ENCODE data around the gene ZNF610. TPM values are rescaled to one million over a fixed set of nuclear protein-coding genes. Genes with fewer than 3 reads are reported as not detected.
"Not testable (repeated sequence)": the region's sequence is repeated elsewhere in the genome, so short reads cannot be mapped to it uniquely, and the experiment has no call there.

The ZNF610 gene
- total and polyA plus RNA-seq, 2 donors: 3.4 to 5.3 TPM

DNA sequence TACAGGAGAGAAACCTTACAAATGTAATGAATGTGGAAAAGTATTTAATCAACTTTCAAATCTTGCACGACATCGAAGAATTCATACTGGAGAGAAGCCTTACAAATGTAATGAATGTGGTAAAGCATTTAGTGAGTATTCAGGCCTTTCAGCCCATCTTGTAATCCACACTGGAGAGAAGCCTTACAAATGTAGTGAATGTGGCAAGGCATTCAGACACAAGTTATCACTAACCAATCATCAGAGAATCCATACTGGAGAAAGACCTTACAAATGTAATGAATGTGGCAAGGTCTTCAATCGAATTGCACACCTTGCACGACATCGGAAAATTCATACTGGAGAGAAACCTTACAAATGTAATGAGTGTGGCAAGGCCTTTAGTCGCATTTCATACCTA, 13.6 kb upstream of the ZNF610 start:
- Histone ChIP-seq H3K27ac (ENCODE audit: low read depth in 1 of 2, low read length in 1 of 2) (no peak overlapping the region), H3K9me3 (ENCODE audit: control insufficient read depth in 2 of 2, insufficient read depth in 1 of 2, low read length in 1 of 2) (peaks cover 17 to 30% of the 10 kb centered on the region in 2 donors), H3K4me1 (ENCODE audit: control insufficient read depth in 2 of 2, insufficient read depth in 2 of 2, low read length in 2 of 2) (no peaks in the 10 kb centered on the region), H3K27me3 (ENCODE audit: control insufficient read depth in 2 of 2, insufficient read depth in 1 of 2, low read length in 1 of 2) (no peaks in the 10 kb centered on the region), H3K36me3 (ENCODE audit: control insufficient read depth in 2 of 2, insufficient read depth in 2 of 2, low read length in 1 of 2) (peaks cover 39 to 41% of the 10 kb centered on the region in 2 donors), H3K4me3 (ENCODE audit: low read length in 2 of 2) (no peak overlapping the region)
- DNase-seq (ENCODE audit: low read depth in 6 of 9, low spot score in 9 of 9): no peak
- 99% methylated on average over 6 of the region's 6 CpGs for WGBS

DNA sequence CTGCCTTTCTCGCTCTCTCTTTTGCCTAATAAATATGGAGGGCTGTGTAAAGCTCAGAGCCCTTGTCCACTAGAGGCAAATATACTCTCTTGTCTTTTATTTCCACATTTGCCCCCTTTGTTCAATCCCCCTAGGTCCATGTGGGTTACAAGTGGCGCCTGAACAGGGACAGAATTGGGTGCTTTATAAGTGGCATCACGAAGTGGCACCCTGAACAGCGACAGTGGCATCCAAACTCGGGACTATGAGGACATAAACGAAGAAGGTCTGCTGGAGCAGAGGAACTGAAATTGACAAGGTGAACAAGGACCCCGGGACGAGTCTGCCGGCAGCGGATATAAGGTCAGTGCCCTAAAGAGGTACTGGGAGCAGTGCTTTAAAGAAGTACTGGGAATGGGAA, 4.3 kb upstream of the ZNF610 start:
- Histone ChIP-seq H3K4me3 (ENCODE audit: low read length in 2 of 2) (no peak overlapping the region), H3K27me3 (ENCODE audit: control insufficient read depth in 2 of 2, insufficient read depth in 1 of 2, low read length in 1 of 2) (no peaks in the 10 kb centered on the region), H3K9me3 (ENCODE audit: control insufficient read depth in 2 of 2, insufficient read depth in 1 of 2, low read length in 1 of 2) (peaks cover 9 to 46% of the 10 kb centered on the region in 2 donors), H3K36me3 (ENCODE audit: control insufficient read depth in 2 of 2, insufficient read depth in 2 of 2, low read length in 1 of 2) (no peaks in the 10 kb centered on the region), H3K4me1 (ENCODE audit: control insufficient read depth in 2 of 2, insufficient read depth in 2 of 2, low read length in 2 of 2) (no peaks in the 10 kb centered on the region), H3K27ac (ENCODE audit: low read depth in 1 of 2, low read length in 1 of 2) (no peak overlapping the region)
- peak in 1 of 9 donors; percentile 35 for DNase-seq (ENCODE audit: low read depth in 6 of 9, low spot score in 9 of 9)
- WGBS: 86% methylated on average over 10 of the region's 10 CpGs

DNA sequence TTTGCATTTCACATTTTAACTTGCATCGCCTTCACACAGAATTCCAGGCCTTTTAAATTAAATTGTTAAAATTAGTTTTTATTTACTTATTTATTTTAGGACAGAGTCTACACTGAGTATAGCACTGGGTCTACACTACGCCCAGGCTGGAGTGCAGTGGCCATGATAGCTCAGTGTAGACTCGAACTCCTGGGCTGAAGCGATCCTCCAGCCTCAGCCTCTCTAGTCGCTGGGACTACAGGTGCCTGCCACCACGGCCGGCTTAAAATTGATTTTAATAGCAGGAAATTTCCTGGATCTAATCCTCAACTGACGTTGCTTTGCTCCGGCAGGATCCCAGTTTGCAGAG, 301 bp upstream of the ZNF610 start:
- no peak for DNase-seq (ENCODE audit: low read depth in 6 of 9, low spot score in 9 of 9)
- peak overlapping the region; percentile 87 to 88 for H3K4me3 ChIP-seq (ENCODE audit: low read length in 2 of 2)
- no peak overlapping the region for H3K27ac ChIP-seq (ENCODE audit: low read depth in 1 of 2, low read length in 1 of 2)
- WGBS: 61% methylated on average over 9 of the region's 9 CpGs
- H3K4me1 ChIP-seq (ENCODE audit: control insufficient read depth in 2 of 2, insufficient read depth in 2 of 2, low read length in 2 of 2): no peaks in the 10 kb centered on the region
- no peaks in the 10 kb centered on the region for H3K36me3 ChIP-seq (ENCODE audit: control insufficient read depth in 2 of 2, insufficient read depth in 2 of 2, low read length in 1 of 2)
- peaks cover 7 to 30% of the 10 kb centered on the region in 2 donors for H3K9me3 ChIP-seq (ENCODE audit: control insufficient read depth in 2 of 2, insufficient read depth in 1 of 2, low read length in 1 of 2)
- no peaks in the 10 kb centered on the region for H3K27me3 ChIP-seq (ENCODE audit: control insufficient read depth in 2 of 2, insufficient read depth in 1 of 2, low read length in 1 of 2)

DNA sequence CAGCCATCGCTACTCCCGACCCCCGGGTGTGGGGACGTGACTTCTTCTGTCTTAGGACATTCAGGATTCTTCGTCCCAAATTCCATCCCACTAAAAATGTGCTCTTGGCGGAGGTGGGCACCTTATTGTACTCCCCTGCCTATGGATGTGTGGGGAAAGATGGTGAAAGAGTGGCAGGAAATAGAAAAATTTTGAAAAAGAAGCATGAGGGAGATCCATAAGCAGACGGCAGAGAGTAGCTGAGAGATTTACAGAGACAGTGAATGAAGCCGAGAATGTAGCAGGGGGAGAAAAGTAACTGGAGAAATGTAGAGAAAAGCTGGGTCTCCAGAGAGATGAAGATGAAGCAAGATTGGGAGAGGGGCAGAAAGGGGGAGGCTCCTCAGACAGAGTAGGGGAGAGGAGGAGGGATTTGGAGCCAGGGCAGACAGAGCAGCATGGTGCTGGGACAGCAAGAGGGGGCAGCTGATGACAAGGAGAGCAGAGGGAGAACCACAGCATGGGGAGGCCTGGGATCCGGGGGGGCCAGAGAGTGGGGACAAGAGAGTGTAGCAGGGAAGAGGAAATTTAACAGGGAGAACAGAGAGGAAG, 843 bp downstream of the ZNF610 start:
- Histone ChIP-seq H3K27me3 (ENCODE audit: control insufficient read depth in 2 of 2, insufficient read depth in 1 of 2, low read length in 1 of 2) (no peaks in the 10 kb centered on the region), H3K4me3 (ENCODE audit: low read length in 2 of 2) (peak overlapping the region; percentile 87 to 88), H3K27ac (ENCODE audit: low read depth in 1 of 2, low read length in 1 of 2) (peak overlapping the region in 1 of 2 donors; percentile 90), H3K36me3 (ENCODE audit: control insufficient read depth in 2 of 2, insufficient read depth in 2 of 2, low read length in 1 of 2) (no peaks in the 10 kb centered on the region), H3K9me3 (ENCODE audit: control insufficient read depth in 2 of 2, insufficient read depth in 1 of 2, low read length in 1 of 2) (peaks cover 3 to 20% of the 10 kb centered on the region in 2 donors), H3K4me1 (ENCODE audit: control insufficient read depth in 2 of 2, insufficient read depth in 2 of 2, low read length in 2 of 2) (no peaks in the 10 kb centered on the region)
- DNase-seq (ENCODE audit: low read depth in 6 of 9, low spot score in 9 of 9): peak in 2 of 9 donors; percentile 7 to 11
- 5% methylated on average over 9 of the region's 9 CpGs for WGBS

DNA sequence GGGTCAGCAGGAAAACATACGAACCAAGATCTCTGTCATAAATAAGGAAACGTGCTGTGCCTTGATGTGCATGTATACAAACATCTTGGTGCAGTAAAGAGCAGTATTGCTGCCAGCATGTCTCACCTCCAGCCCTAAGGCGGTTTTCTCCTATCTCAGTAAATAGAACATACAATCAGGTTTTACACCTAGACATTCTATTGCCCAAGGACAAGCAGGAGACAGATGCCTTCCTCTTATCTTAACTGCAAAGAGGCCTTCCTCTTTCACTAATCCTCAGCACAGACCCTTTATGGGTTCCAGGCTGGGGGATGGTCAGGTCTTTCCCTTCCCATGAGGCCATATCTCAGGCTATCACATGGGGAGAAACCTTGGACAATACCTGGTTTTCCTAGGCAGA, 3.0 kb downstream of the ZNF610 start:
- not testable (repeated sequence) for H3K36me3 ChIP-seq (ENCODE audit: control insufficient read depth in 2 of 2, insufficient read depth in 2 of 2, low read length in 1 of 2); H3K4me3 ChIP-seq (ENCODE audit: low read length in 2 of 2); DNase-seq (ENCODE audit: low read depth in 6 of 9, low spot score in 9 of 9); H3K27me3 ChIP-seq (ENCODE audit: control insufficient read depth in 2 of 2, insufficient read depth in 1 of 2, low read length in 1 of 2); H3K4me1 ChIP-seq (ENCODE audit: control insufficient read depth in 2 of 2, insufficient read depth in 2 of 2, low read length in 2 of 2); H3K27ac ChIP-seq (ENCODE audit: low read depth in 1 of 2, low read length in 1 of 2)
- 97% methylated on average over 3 of the region's 3 CpGs for WGBS
- peaks cover 0 to 17% of the 10 kb centered on the region in 2 donors for H3K9me3 ChIP-seq (ENCODE audit: control insufficient read depth in 2 of 2, insufficient read depth in 1 of 2, low read length in 1 of 2)

DNA sequence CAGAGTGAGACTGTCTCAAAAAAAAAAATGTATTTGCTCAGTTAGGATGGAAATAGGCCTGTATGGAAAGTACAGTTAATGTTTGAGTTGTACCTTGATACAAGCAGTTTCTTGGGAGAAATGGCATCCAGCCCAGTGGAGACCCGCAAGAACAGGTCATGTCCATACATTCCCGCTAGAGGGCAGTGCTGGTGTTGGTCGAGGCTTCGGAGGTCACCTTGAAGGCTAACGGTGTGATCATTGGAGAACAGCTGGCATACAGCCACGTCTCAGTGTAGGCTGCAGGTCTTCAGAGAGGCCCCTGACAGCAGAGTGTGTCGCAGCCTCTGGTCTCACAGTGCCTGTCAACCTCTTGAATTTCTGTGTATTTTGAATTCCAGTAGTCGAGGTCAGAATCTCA, 7.5 kb downstream of the ZNF610 start:
- no peaks in the 10 kb centered on the region for H3K36me3 ChIP-seq (ENCODE audit: control insufficient read depth in 2 of 2, insufficient read depth in 2 of 2, low read length in 1 of 2)
- H3K9me3 ChIP-seq (ENCODE audit: control insufficient read depth in 2 of 2, insufficient read depth in 1 of 2, low read length in 1 of 2): peaks cover under 1 to 11% of the 10 kb centered on the region in 2 donors
- peak in 3 of 9 donors; percentile 21 to 51 (median 26) for DNase-seq (ENCODE audit: low read depth in 6 of 9, low spot score in 9 of 9)
- H3K27ac ChIP-seq (ENCODE audit: low read depth in 1 of 2, low read length in 1 of 2): no peak overlapping the region
- H3K27me3 ChIP-seq (ENCODE audit: control insufficient read depth in 2 of 2, insufficient read depth in 1 of 2, low read length in 1 of 2): no peaks in the 10 kb centered on the region
- WGBS: 44% methylated on average over 8 of the region's 8 CpGs
- no peaks in the 10 kb centered on the region for H3K4me1 ChIP-seq (ENCODE audit: control insufficient read depth in 2 of 2, insufficient read depth in 2 of 2, low read length in 2 of 2)
- no peak overlapping the region for H3K4me3 ChIP-seq (ENCODE audit: low read length in 2 of 2)

DNA sequence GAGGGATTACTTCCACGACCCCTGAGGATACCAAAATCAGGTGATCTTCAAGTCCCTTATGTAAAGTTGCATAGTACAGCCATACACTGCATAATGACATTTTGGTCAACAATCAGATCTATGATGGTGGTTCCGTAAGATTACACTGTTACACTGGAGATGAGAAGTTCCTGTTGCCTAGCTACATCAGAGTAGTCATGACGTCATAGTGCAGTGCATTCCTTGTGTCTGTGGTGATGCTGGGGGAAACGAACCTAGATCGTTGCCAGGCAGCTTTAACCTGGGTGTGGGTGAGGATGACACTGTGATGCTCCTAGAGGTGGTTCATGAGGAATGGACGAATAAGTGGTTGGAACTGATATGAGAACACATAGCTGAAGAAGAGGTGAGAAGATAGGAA, 9.1 kb downstream of the ZNF610 start:
- WGBS: 95% methylated on average over 6 of the region's 6 CpGs
- Histone ChIP-seq H3K27ac (ENCODE audit: low read depth in 1 of 2, low read length in 1 of 2) (no peak overlapping the region), H3K4me1 (ENCODE audit: control insufficient read depth in 2 of 2, insufficient read depth in 2 of 2, low read length in 2 of 2) (no peaks in the 10 kb centered on the region), H3K27me3 (ENCODE audit: control insufficient read depth in 2 of 2, insufficient read depth in 1 of 2, low read length in 1 of 2) (no peaks in the 10 kb centered on the region), H3K4me3 (ENCODE audit: low read length in 2 of 2) (no peak overlapping the region), H3K9me3 (ENCODE audit: control insufficient read depth in 2 of 2, insufficient read depth in 1 of 2, low read length in 1 of 2) (peaks cover 3 to 13% of the 10 kb centered on the region in 2 donors), H3K36me3 (ENCODE audit: control insufficient read depth in 2 of 2, insufficient read depth in 2 of 2, low read length in 1 of 2) (no peaks in the 10 kb centered on the region)
- no peak for DNase-seq (ENCODE audit: low read depth in 6 of 9, low spot score in 9 of 9)

DNA sequence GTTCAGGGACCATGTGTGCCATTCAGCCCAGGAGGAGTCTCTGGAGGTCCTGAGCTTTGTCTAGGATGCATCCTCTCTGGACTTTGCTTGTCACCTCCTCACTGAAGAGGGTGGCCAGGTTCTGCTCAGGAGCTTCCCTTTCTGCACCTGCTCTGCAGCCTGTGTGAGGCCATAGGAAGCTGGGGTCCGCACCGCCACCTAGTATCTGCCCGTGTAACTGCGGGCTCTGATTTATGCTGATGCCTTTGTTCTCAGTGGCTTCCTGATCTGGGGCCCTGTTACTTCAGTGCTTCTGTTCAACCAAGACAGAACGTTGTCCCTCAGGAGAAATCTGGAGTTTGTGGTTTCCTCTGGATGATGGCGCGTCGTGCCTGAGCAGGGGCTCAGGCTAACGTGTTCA, 15.5 kb downstream of the ZNF610 start:
- H3K4me1 ChIP-seq (ENCODE audit: control insufficient read depth in 2 of 2, insufficient read depth in 2 of 2, low read length in 2 of 2): no peaks in the 10 kb centered on the region
- peaks cover 8 to 18% of the 10 kb centered on the region in 2 donors for H3K9me3 ChIP-seq (ENCODE audit: control insufficient read depth in 2 of 2, insufficient read depth in 1 of 2, low read length in 1 of 2)
- H3K4me3 ChIP-seq (ENCODE audit: low read length in 2 of 2): no peak overlapping the region
- H3K27me3 ChIP-seq (ENCODE audit: control insufficient read depth in 2 of 2, insufficient read depth in 1 of 2, low read length in 1 of 2): no peaks in the 10 kb centered on the region
- H3K27ac ChIP-seq (ENCODE audit: low read depth in 1 of 2, low read length in 1 of 2): no peak overlapping the region
- H3K36me3 ChIP-seq (ENCODE audit: control insufficient read depth in 2 of 2, insufficient read depth in 2 of 2, low read length in 1 of 2): peaks cover 0 to 9% of the 10 kb centered on the region in 2 donors
- DNase-seq (ENCODE audit: low read depth in 6 of 9, low spot score in 9 of 9): no peak
- 91% methylated on average over 9 of the region's 9 CpGs for WGBS

DNA sequence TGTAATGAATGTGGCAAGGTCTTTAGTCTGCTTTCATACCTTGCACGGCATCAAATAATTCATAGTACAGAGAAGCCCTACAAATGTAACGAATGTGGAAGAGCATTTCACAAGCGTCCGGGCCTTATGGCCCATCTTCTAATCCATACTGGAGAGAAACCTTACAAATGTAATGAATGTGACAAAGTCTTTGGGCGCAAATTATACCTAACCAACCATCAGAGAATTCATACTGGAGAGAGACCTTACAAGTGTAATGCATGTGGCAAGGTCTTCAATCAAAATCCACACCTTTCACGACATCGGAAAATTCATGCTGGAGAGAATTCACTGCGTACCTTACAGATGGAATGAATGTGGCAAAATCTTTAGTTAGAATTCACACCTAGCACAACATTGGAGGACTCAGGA, 30.4 kb downstream of the ZNF610 start:
- H3K4me3 ChIP-seq (ENCODE audit: low read length in 2 of 2): no peak overlapping the region
- WGBS: 98% methylated on average over 8 of the region's 8 CpGs
- peaks cover 0 to 7% of the 10 kb centered on the region in 2 donors for H3K36me3 ChIP-seq (ENCODE audit: control insufficient read depth in 2 of 2, insufficient read depth in 2 of 2, low read length in 1 of 2)
- no peaks in the 10 kb centered on the region for H3K4me1 ChIP-seq (ENCODE audit: control insufficient read depth in 2 of 2, insufficient read depth in 2 of 2, low read length in 2 of 2)
- H3K9me3 ChIP-seq (ENCODE audit: control insufficient read depth in 2 of 2, insufficient read depth in 1 of 2, low read length in 1 of 2): peaks cover 6 to 31% of the 10 kb centered on the region in 2 donors
- no peak for DNase-seq (ENCODE audit: low read depth in 6 of 9, low spot score in 9 of 9)
- H3K27me3 ChIP-seq (ENCODE audit: control insufficient read depth in 2 of 2, insufficient read depth in 1 of 2, low read length in 1 of 2): no peaks in the 10 kb centered on the region
- H3K27ac ChIP-seq (ENCODE audit: low read depth in 1 of 2, low read length in 1 of 2): no peak overlapping the region
